Measurements from ENCODE around the gene TRPM2. TPM values are rescaled to one million over a fixed set of nuclear protein-coding genes. Genes with fewer than 3 reads are reported as not detected.
"Not testable (repeated sequence)": the region's sequence is repeated elsewhere in the genome, so short reads cannot be mapped to it uniquely, and the experiment has no call there.

The TRPM2 gene
- polyA plus RNA-seq, 1 donor: 2.2 TPM

- peaks cover 28% of the 10 kb centered on the region for H3K36me3 ChIP-seq (ENCODE audit: control insufficient read depth, insufficient read depth, low read length)
- no peak for DNase-seq
- no peaks in the 10 kb centered on the region for H3K27me3 ChIP-seq (ENCODE audit: control insufficient read depth, insufficient read depth, low read length)
- no CpG with 5 or more reads among the region's 24 CpGs for WGBS (ENCODE audit: insufficient coverage, low lambda C conversion rate)
- no peak overlapping the region for H3K27ac ChIP-seq (ENCODE audit: low read length)
- H3K4me1 ChIP-seq (ENCODE audit: control insufficient read depth, insufficient read depth, low read length): peaks cover 16% of the 10 kb centered on the region
- no peaks in the 10 kb centered on the region for H3K9me3 ChIP-seq (ENCODE audit: control insufficient read depth, low read depth, low read length)
- H3K4me3 ChIP-seq (ENCODE audit: low read length): no peak overlapping the region
These were observed 18.0 kb upstream of the TRPM2 start for GRCh38 chr21:44335266-44336059.

GRCh38 chr21:44337449-44337848 lies 16.0 kb upstream of the TRPM2 start:
- WGBS (ENCODE audit: insufficient coverage, low lambda C conversion rate): 86% methylated on average over 1 of the region's 3 CpGs
- H3K9me3 ChIP-seq (ENCODE audit: control insufficient read depth, low read depth, low read length): no peaks in the 10 kb centered on the region
- peaks cover 17% of the 10 kb centered on the region for H3K4me1 ChIP-seq (ENCODE audit: control insufficient read depth, insufficient read depth, low read length)
- no peaks in the 10 kb centered on the region for H3K27me3 ChIP-seq (ENCODE audit: control insufficient read depth, insufficient read depth, low read length)
- no peak for DNase-seq
- H3K27ac ChIP-seq (ENCODE audit: low read length): no peak overlapping the region
- H3K4me3 ChIP-seq (ENCODE audit: low read length): no peak overlapping the region
- H3K36me3 ChIP-seq (ENCODE audit: control insufficient read depth, insufficient read depth, low read length): peaks cover 17% of the 10 kb centered on the region

- peaks cover 19% of the 10 kb centered on the region for H3K4me1 ChIP-seq (ENCODE audit: control insufficient read depth, insufficient read depth, low read length)
- peak; percentile 74 to 85 for DNase-seq
- peak overlapping the region; percentile 55 for H3K4me3 ChIP-seq (ENCODE audit: low read length)
- H3K9me3 ChIP-seq (ENCODE audit: control insufficient read depth, low read depth, low read length): no peaks in the 10 kb centered on the region
- H3K27me3 ChIP-seq (ENCODE audit: control insufficient read depth, insufficient read depth, low read length): no peaks in the 10 kb centered on the region
- 0% methylated on average over 1 of the region's 47 CpGs for WGBS (ENCODE audit: insufficient coverage, low lambda C conversion rate)
- H3K27ac ChIP-seq (ENCODE audit: low read length): peak overlapping the region; percentile 90
- H3K36me3 ChIP-seq (ENCODE audit: control insufficient read depth, insufficient read depth, low read length): peaks cover 14% of the 10 kb centered on the region
These were observed 15.2 kb upstream of the TRPM2 start for GRCh38 chr21:44337941-44338895.

- WGBS (ENCODE audit: insufficient coverage, low lambda C conversion rate): no CpG with 5 or more reads among the region's 90 CpGs
These were observed 14.2 kb upstream of the TRPM2 start, which contains the start of gene CFAP410 for GRCh38 chr21:44338971-44339910. TSS of gene CFAP410 (minus strand) at chr21:44339390. CDS start at chr21:44339194, 196 bp downstream.

GRCh38 chr21:44341726-44342458 lies 11.5 kb upstream of the TRPM2 start:
- not testable (repeated sequence) for H3K27ac ChIP-seq (ENCODE audit: low read length); H3K27me3 ChIP-seq (ENCODE audit: control insufficient read depth, insufficient read depth, low read length); DNase-seq; H3K4me3 ChIP-seq (ENCODE audit: low read length); H3K36me3 ChIP-seq (ENCODE audit: control insufficient read depth, insufficient read depth, low read length); H3K9me3 ChIP-seq (ENCODE audit: control insufficient read depth, low read depth, low read length)
- WGBS (ENCODE audit: insufficient coverage, low lambda C conversion rate): no CpG with 5 or more reads among the region's 12 CpGs
- peaks cover 19% of the 10 kb centered on the region for H3K4me1 ChIP-seq (ENCODE audit: control insufficient read depth, insufficient read depth, low read length)

More at GRCh38 chr21:44338971-44339910, 14.2 kb upstream of the TRPM2 start, which contains the start of gene CFAP410:
- Histone ChIP-seq H3K4me3 (ENCODE audit: low read length) (peak within 1 kb of the TSS; percentile 94), H3K36me3 (ENCODE audit: control insufficient read depth, insufficient read depth, low read length) (peaks cover 14% of the 10 kb centered on the region), H3K27me3 (ENCODE audit: control insufficient read depth, insufficient read depth, low read length) (no peaks in the 10 kb centered on the region), H3K9me3 (ENCODE audit: control insufficient read depth, low read depth, low read length) (no peaks in the 10 kb centered on the region), H3K4me1 (ENCODE audit: control insufficient read depth, insufficient read depth, low read length) (peaks cover 19% of the 10 kb centered on the region), H3K27ac (ENCODE audit: low read length) (peak within 1 kb of the TSS; percentile 97)
- peak; percentile 97 to 98 for DNase-seq

- peaks cover 13% of the 10 kb centered on the region for H3K4me1 ChIP-seq (ENCODE audit: control insufficient read depth, insufficient read depth, low read length)
- WGBS (ENCODE audit: insufficient coverage, low lambda C conversion rate): no CpG with 5 or more reads among the region's 8 CpGs
- DNase-seq; H3K36me3 ChIP-seq (ENCODE audit: control insufficient read depth, insufficient read depth, low read length); H3K4me3 ChIP-seq (ENCODE audit: low read length); H3K27ac ChIP-seq (ENCODE audit: low read length); H3K27me3 ChIP-seq (ENCODE audit: control insufficient read depth, insufficient read depth, low read length); H3K9me3 ChIP-seq (ENCODE audit: control insufficient read depth, low read depth, low read length): not testable (repeated sequence)
These were observed 10.4 kb upstream of the TRPM2 start for GRCh38 chr21:44342981-44343380.

- Histone ChIP-seq H3K4me3 (ENCODE audit: low read length) (no peak overlapping the region), H3K27ac (ENCODE audit: low read length) (no peak overlapping the region), H3K27me3 (ENCODE audit: control insufficient read depth, insufficient read depth, low read length) (peaks cover 23% of the 10 kb centered on the region), H3K9me3 (ENCODE audit: control insufficient read depth, low read depth, low read length) (no peaks in the 10 kb centered on the region), H3K4me1 (ENCODE audit: control insufficient read depth, insufficient read depth, low read length) (peaks cover 9% of the 10 kb centered on the region), H3K36me3 (ENCODE audit: control insufficient read depth, insufficient read depth, low read length) (no peaks in the 10 kb centered on the region)
- WGBS (ENCODE audit: insufficient coverage, low lambda C conversion rate): 81% methylated on average over 2 of the region's 17 CpGs
- DNase-seq: no peak
These were observed 8.8 kb upstream of the TRPM2 start for GRCh38 chr21:44344541-44345183.

GRCh38 chr21:44345495-44345894 lies 7.9 kb upstream of the TRPM2 start:
- peaks cover 3% of the 10 kb centered on the region for H3K4me1 ChIP-seq (ENCODE audit: control insufficient read depth, insufficient read depth, low read length)
- no peak overlapping the region for H3K4me3 ChIP-seq (ENCODE audit: low read length)
- H3K27ac ChIP-seq (ENCODE audit: low read length): no peak overlapping the region
- no CpG with 5 or more reads among the region's 11 CpGs for WGBS (ENCODE audit: insufficient coverage, low lambda C conversion rate)
- H3K9me3 ChIP-seq (ENCODE audit: control insufficient read depth, low read depth, low read length): no peaks in the 10 kb centered on the region
- no peaks in the 10 kb centered on the region for H3K36me3 ChIP-seq (ENCODE audit: control insufficient read depth, insufficient read depth, low read length)
- DNase-seq: no peak
- peaks cover 26% of the 10 kb centered on the region for H3K27me3 ChIP-seq (ENCODE audit: control insufficient read depth, insufficient read depth, low read length)

- no peaks in the 10 kb centered on the region for H3K4me1 ChIP-seq (ENCODE audit: control insufficient read depth, insufficient read depth, low read length)
- H3K4me3 ChIP-seq (ENCODE audit: low read length): no peak overlapping the region
- DNase-seq: no peak
- no peak overlapping the region for H3K27ac ChIP-seq (ENCODE audit: low read length)
- H3K27me3 ChIP-seq (ENCODE audit: control insufficient read depth, insufficient read depth, low read length): peaks cover 43% of the 10 kb centered on the region
- no peaks in the 10 kb centered on the region for H3K9me3 ChIP-seq (ENCODE audit: control insufficient read depth, low read depth, low read length)
- H3K36me3 ChIP-seq (ENCODE audit: control insufficient read depth, insufficient read depth, low read length): no peaks in the 10 kb centered on the region
- WGBS (ENCODE audit: insufficient coverage, low lambda C conversion rate): no CpG with 5 or more reads among the region's 22 CpGs
These were observed 5.4 kb upstream of the TRPM2 start for GRCh38 chr21:44347911-44348451.

All from large intestine (tissue), 3 donors.